GM21786 (cell line): ENCODE results near the gene ANK3.

Experiments used
- ATAC-seq: cut with Tn5 transposase; IDR thresholded peaks from one replicate; pipeline ENCODE4 v1.9.1; 2021; ENCODE audit not compliant: unreplicated experiment

ANK3 gene

GRCh38 chr10:60380781-60381180 lies 8.9 kb downstream of the ANK3 start:
- no peak for ATAC-seq

- no peak for ATAC-seq
These were observed 11.7 kb downstream of the ANK3 start for GRCh38 chr10:60377955-60378354.

- no peak for ATAC-seq
These were observed 12.7 kb downstream of the ANK3 start for GRCh38 chr10:60377042-60377352.

- ATAC-seq, result no peak
These were observed 13.2 kb downstream of the ANK3 start for GRCh38 chr10:60376221-60377041.

GRCh38 chr10:60375293-60376004 lies 14.2 kb downstream of the ANK3 start:
- no peak for ATAC-seq

GRCh38 chr10:60374836-60375235 lies 14.8 kb downstream of the ANK3 start:
- ATAC-seq, result no peak

GRCh38 chr10:60372436-60372835 lies 17.2 kb downstream of the ANK3 start:
- no peak for ATAC-seq

- no peak for ATAC-seq
These were observed 20.1 kb downstream of the ANK3 start for GRCh38 chr10:60369547-60369930.

- no peak for ATAC-seq
These were observed 20.7 kb downstream of the ANK3 start for GRCh38 chr10:60368875-60369546.

- no peak for ATAC-seq
These were observed 21.8 kb downstream of the ANK3 start for GRCh38 chr10:60367901-60368300.

GRCh38 chr10:60367431-60367830 lies 22.2 kb downstream of the ANK3 start:
- ATAC-seq, result no peak

GRCh38 chr10:60367024-60367423 lies 22.7 kb downstream of the ANK3 start:
- ATAC-seq, result no peak

GRCh38 chr10:60363187-60363586 lies 26.5 kb downstream of the ANK3 start:
- no peak for ATAC-seq

- no peak for ATAC-seq
These were observed 27.2 kb downstream of the ANK3 start for GRCh38 chr10:60362461-60362860.

GRCh38 chr10:60359066-60359465 lies 30.6 kb downstream of the ANK3 start:
- ATAC-seq, result no peak

GRCh38 chr10:60358282-60358681 lies 31.4 kb downstream of the ANK3 start:
- ATAC-seq, result peak; percentile 95

- no peak for ATAC-seq
These were observed 36.0 kb downstream of the ANK3 start for GRCh38 chr10:60353519-60354258.

- ATAC-seq, result peak; percentile 56
These were observed 37.6 kb downstream of the ANK3 start for GRCh38 chr10:60352105-60352504.

- peak; percentile 52 for ATAC-seq
These were observed 38.4 kb downstream of the ANK3 start for GRCh38 chr10:60351191-60351853.

GRCh38 chr10:60350400-60350799 lies 39.3 kb downstream of the ANK3 start:
- no peak for ATAC-seq

- ATAC-seq, result no peak
These were observed 40.2 kb downstream of the ANK3 start for GRCh38 chr10:60349426-60349825.
